DOHH2 (cell line): ENCODE data around the gene DNMT3A.

Source experiments
- H3F3A ChIP-seq: fragments of 200-600 bp; sonication (generic), shearing (Covaris generic); 2 replicates; pipeline ENCODE4 v1.6.0; 2016; ENCODE audit warnings: antibody characterized with exemption, mild to moderate bottlenecking; ENCODE audit not compliant: control insufficient read depth, insufficient read depth
- H3K27ac ChIP-seq: fragments of 200-600 bp; sonication (generic); 2 replicates; pipeline ENCODE4 v1.5.1; 2014; ENCODE audit warnings: low read depth, mild to moderate bottlenecking, low read length, moderate library complexity
- H3K27me3 ChIP-seq: fragments of 200-600 bp; sonication (generic); 2 replicates; pipeline ENCODE4 v1.6.1; 2014; ENCODE audit warnings: mild to moderate bottlenecking, low read length, mixed read lengths; ENCODE audit not compliant: control insufficient read depth
- H3K36me3 ChIP-seq: fragments of 200-600 bp; sonication (generic); 2 replicates; pipeline ENCODE4 v1.6.1; 2014; ENCODE audit warnings: mild to moderate bottlenecking, low read length, moderate library complexity, mixed read lengths; ENCODE audit not compliant: control insufficient read depth
- H3K4me1 ChIP-seq: fragments of 200-600 bp; sonication (generic); 2 replicates; pipeline ENCODE4 v1.6.1; 2014; ENCODE audit warnings: mild to moderate bottlenecking, low read length, mixed read lengths; ENCODE audit not compliant: control insufficient read depth
- H3K4me2 ChIP-seq: fragments of 200-600 bp; sonication (generic); 2 replicates; pipeline ENCODE4 v1.6.0; 2014; ENCODE audit warnings: mild to moderate bottlenecking, low read length, moderate library complexity
- H3K4me3 ChIP-seq: fragments of 200-600 bp; sonication (generic); 2 replicates; pipeline ENCODE4 v1.5.1; 2014; ENCODE audit warnings: mild to moderate bottlenecking, low read length, mixed read lengths
- H3K79me2 ChIP-seq: fragments of 200-600 bp; sonication (generic); 2 replicates; pipeline ENCODE4 v1.6.1; 2014; ENCODE audit warnings: mild to moderate bottlenecking, low read length, mixed read lengths; ENCODE audit not compliant: control insufficient read depth
- H3K9me2 ChIP-seq: fragments of 200-600 bp; sonication (generic); replicated peaks from 2 replicates; pipeline ENCODE4 v1.6.1; 2014; ENCODE audit warnings: mild to moderate bottlenecking, low read length, mixed read lengths; ENCODE audit not compliant: control insufficient read depth
- H3K9me3 ChIP-seq: fragments of 200-600 bp; sonication (generic); 2 replicates; pipeline ENCODE4 v1.6.1; 2014; ENCODE audit warnings: antibody characterized with exemption, low read length, mixed read lengths; ENCODE audit not compliant: control insufficient read depth, insufficient read depth
- H4K20me1 ChIP-seq: fragments of 200-600 bp; sonication (generic); 2 replicates; pipeline ENCODE4 v1.6.0; 2014; ENCODE audit warnings: low read depth, mild to moderate bottlenecking, antibody characterized with exemption, low read length, moderate library complexity; ENCODE audit not compliant: control insufficient read depth, insufficient read depth
- CTCF ChIP-seq: fragments of 200-600 bp; sonication (generic); IDR thresholded peaks from one replicate; pipeline ENCODE4 v1.5.1; 2014; ENCODE audit warnings: antibody characterized with exemption, mild to moderate bottlenecking, low read depth, low read length; ENCODE audit not compliant: poor library complexity, severe bottlenecking
- EZH2phosphoT487 ChIP-seq: fragments of 200-600 bp; sonication (generic); IDR thresholded peaks from 2 replicates; pipeline ENCODE4 v1.6.1; 2017; ENCODE audit warnings: borderline replicate concordance, mild to moderate bottlenecking, antibody characterized with exemption, low read length, moderate library complexity, mixed read lengths

The DNMT3A gene

GRCh38 chr2:25251071-25251421 lies 90.7 kb downstream of the DNMT3A start:
- H3K4me1 ChIP-seq: peaks cover 13% of the 10 kb centered on the region
- H3K9me2 ChIP-seq: no peaks in the 10 kb centered on the region
- no peaks in the 10 kb centered on the region for H3K79me2 ChIP-seq
- no peak overlapping the region for H3K27ac ChIP-seq
- H4K20me1 ChIP-seq: no peaks in the 10 kb centered on the region
- no peaks in the 10 kb centered on the region for H3K9me3 ChIP-seq
- TF ChIP-seq CTCF (no peak), EZH2phosphoT487 (no peak)
- H3K4me3 ChIP-seq: peak overlapping the region; percentile 68
- H3F3A ChIP-seq: no peaks in the 10 kb centered on the region
- H3K27me3 ChIP-seq: peaks cover 24% of the 10 kb centered on the region
- no peaks in the 10 kb centered on the region for H3K36me3 ChIP-seq
- H3K4me2 ChIP-seq: peak overlapping the region; percentile 75

GRCh38 chr2:25250331-25251070 lies 91.2 kb downstream of the DNMT3A start:
- H4K20me1 ChIP-seq: no peaks in the 10 kb centered on the region
- TF ChIP-seq EZH2phosphoT487 (no peak), CTCF (no peak)
- no peaks in the 10 kb centered on the region for H3K9me3 ChIP-seq
- no peak overlapping the region for H3K4me3 ChIP-seq
- no peaks in the 10 kb centered on the region for H3K36me3 ChIP-seq
- peaks cover 13% of the 10 kb centered on the region for H3K4me1 ChIP-seq
- H3K27ac ChIP-seq: no peak overlapping the region
- H3K4me2 ChIP-seq: no peak overlapping the region
- no peaks in the 10 kb centered on the region for H3K9me2 ChIP-seq
- peaks cover 24% of the 10 kb centered on the region for H3K27me3 ChIP-seq
- no peaks in the 10 kb centered on the region for H3K79me2 ChIP-seq
- no peaks in the 10 kb centered on the region for H3F3A ChIP-seq

- peaks cover 13% of the 10 kb centered on the region for H3K4me1 ChIP-seq
- no peak overlapping the region for H3K27ac ChIP-seq
- no peak overlapping the region for H3K4me3 ChIP-seq
- H3F3A ChIP-seq: no peaks in the 10 kb centered on the region
- H3K27me3 ChIP-seq: peaks cover 24% of the 10 kb centered on the region
- no peaks in the 10 kb centered on the region for H3K36me3 ChIP-seq
- no peaks in the 10 kb centered on the region for H3K79me2 ChIP-seq
- TF ChIP-seq EZH2phosphoT487: no peak
- no peak for TF ChIP-seq CTCF
- no peaks in the 10 kb centered on the region for H3K9me3 ChIP-seq
- no peaks in the 10 kb centered on the region for H4K20me1 ChIP-seq
- no peaks in the 10 kb centered on the region for H3K9me2 ChIP-seq
- no peak overlapping the region for H3K4me2 ChIP-seq
Measured at GRCh38 chr2:25249785-25250184, 91.9 kb downstream of the DNMT3A start.
